Large intestine (tissue), 12 donors: ENCODE measurements around the gene PLEKHA8. TPM values are rescaled to one million over a fixed set of nuclear protein-coding genes. Genes with fewer than 3 reads are reported as not detected.

Experiments
- DNase-seq, 2 donors: peaks; one replicate each; pipeline versions ENCODE4 v3.0.0 to v3.0.0-alpha.2; 2013
- H3K27ac ChIP-seq: one replicate; pipeline ENCODE4 v1.5.1; 2013; ENCODE audit warnings: low read length
- H3K27me3 ChIP-seq: 2 replicates; pipeline ENCODE4 v1.6.1; 2013; ENCODE audit warnings: low read length; ENCODE audit not compliant: control insufficient read depth, insufficient read depth
- H3K36me3 ChIP-seq: 2 replicates; pipeline ENCODE4 v1.6.1; 2013; ENCODE audit warnings: low read length; ENCODE audit not compliant: control insufficient read depth, insufficient read depth
- H3K4me1 ChIP-seq: one replicate; pipeline ENCODE4 v1.6.1; 2013; ENCODE audit warnings: low read length; ENCODE audit not compliant: control insufficient read depth, insufficient read depth
- H3K4me3 ChIP-seq: one replicate; pipeline ENCODE4 v1.5.1; 2013; ENCODE audit warnings: low read length
- H3K9me3 ChIP-seq: one replicate; pipeline ENCODE4 v1.6.1; 2013; ENCODE audit warnings: mild to moderate bottlenecking, low read depth, low read length, moderate library complexity; ENCODE audit not compliant: control insufficient read depth
- WGBS: methylation state at CpG from one replicate; pipeline ENCODE4 v1.1.5; 2013; ENCODE audit warnings: low lambda C conversion rate; ENCODE audit not compliant: insufficient coverage; 5-methylcytosine and 5-hydroxymethylcytosine counted together
- long read RNA-seq, 11 donors: transcript quantifications; one replicate each; lab custom pipeline, GENCODE V29; 2026
- polyA plus RNA-seq: library from polyadenylated mRNA; unstranded; fragments of 120-200 nt; gene quantifications from one replicate; pipeline ENCODE4 v1.2.1, GENCODE V29; 2013

Gene PLEKHA8, protein sequence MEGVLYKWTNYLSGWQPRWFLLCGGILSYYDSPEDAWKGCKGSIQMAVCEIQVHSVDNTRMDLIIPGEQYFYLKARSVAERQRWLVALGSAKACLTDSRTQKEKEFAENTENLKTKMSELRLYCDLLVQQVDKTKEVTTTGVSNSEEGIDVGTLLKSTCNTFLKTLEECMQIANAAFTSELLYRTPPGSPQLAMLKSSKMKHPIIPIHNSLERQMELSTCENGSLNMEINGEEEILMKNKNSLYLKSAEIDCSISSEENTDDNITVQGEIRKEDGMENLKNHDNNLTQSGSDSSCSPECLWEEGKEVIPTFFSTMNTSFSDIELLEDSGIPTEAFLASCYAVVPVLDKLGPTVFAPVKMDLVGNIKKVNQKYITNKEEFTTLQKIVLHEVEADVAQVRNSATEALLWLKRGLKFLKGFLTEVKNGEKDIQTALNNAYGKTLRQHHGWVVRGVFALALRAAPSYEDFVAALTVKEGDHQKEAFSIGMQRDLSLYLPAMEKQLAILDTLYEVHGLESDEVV
- polyA plus RNA-seq, result 7.3 TPM
- long read RNA-seq, donor 1, result 0 reads
- long read RNA-seq, donor 2, result 0 reads
- long read RNA-seq, donor 3, full-length matches to known transcripts, result 2 of 2 reads
- long read RNA-seq, donor 3, partial matches to known transcripts, result 0 of 2 reads
- long read RNA-seq, donor 3, other reads (novel, unspliced or antisense), result 0 of 2 reads
- long read RNA-seq, donor 4, result 0 reads
- long read RNA-seq, donor 5, result 0 reads
- long read RNA-seq, donor 6, result 0 reads
- long read RNA-seq, donor 7, full-length matches to known transcripts, result 1 of 1 reads
- long read RNA-seq, donor 7, partial matches to known transcripts, result 0 of 1 reads
- long read RNA-seq, donor 7, other reads (novel, unspliced or antisense), result 0 of 1 reads
- long read RNA-seq, donor 8, full-length matches to known transcripts, result 1 of 1 reads
- long read RNA-seq, donor 8, partial matches to known transcripts, result 0 of 1 reads
- long read RNA-seq, donor 8, other reads (novel, unspliced or antisense), result 0 of 1 reads
- long read RNA-seq, donor 9, result 0 reads
- long read RNA-seq, donor 10, result 0 reads
- long read RNA-seq, donor 11, full-length matches to known transcripts, result 1 of 1 reads
- long read RNA-seq, donor 11, partial matches to known transcripts, result 0 of 1 reads
- long read RNA-seq, donor 11, other reads (novel, unspliced or antisense), result 0 of 1 reads

- H3K36me3 ChIP-seq, result no peaks in the 10 kb centered on the region
- H3K27ac ChIP-seq, result peak within 1 kb of the TSS; percentile 74
- no CpG with 5 or more reads among the region's 70 CpGs for WGBS
- no peaks in the 10 kb centered on the region for H3K27me3 ChIP-seq
- DNase-seq, result peak; percentile 83 to 94
- H3K4me1 ChIP-seq, result peaks cover 6% of the 10 kb centered on the region
- H3K9me3 ChIP-seq, result no peaks in the 10 kb centered on the region
- H3K4me3 ChIP-seq, result peak within 1 kb of the TSS; percentile 65
Observed at GRCh38 chr7:30028216-30028748, at the start of gene PLEKHA8. Gene PLEKHA8, plus strand, starts transcription at chr7:30028412. Its CDS starts 351 bp downstream, at chr7:30028763.

- no peak for DNase-seq
- no peaks in the 10 kb centered on the region for H3K9me3 ChIP-seq
- no peaks in the 10 kb centered on the region for H3K36me3 ChIP-seq
- H3K4me1 ChIP-seq, result no peaks in the 10 kb centered on the region
- H3K27me3 ChIP-seq, result no peaks in the 10 kb centered on the region
- H3K4me3 ChIP-seq, result no peak overlapping the region
- no peak overlapping the region for H3K27ac ChIP-seq
Observed at GRCh38 chr7:29980151-29980550, 48.1 kb upstream of the PLEKHA8 start.

- 100% methylated on average over 1 of the region's 2 CpGs for WGBS
- Histone ChIP-seq H3K27me3 (peaks cover 21% of the 10 kb centered on the region), H3K4me1 (peaks cover 4% of the 10 kb centered on the region), H3K36me3 (no peaks in the 10 kb centered on the region), H3K27ac (no peak overlapping the region), H3K9me3 (no peaks in the 10 kb centered on the region), H3K4me3 (no peak overlapping the region)
- no peak for DNase-seq
Observed at GRCh38 chr7:29987083-29987482, 41.1 kb upstream of the PLEKHA8 start.

- H3K4me3 ChIP-seq, result no peak overlapping the region
- peaks cover 4% of the 10 kb centered on the region for H3K4me1 ChIP-seq
- H3K27me3 ChIP-seq, result peaks cover 21% of the 10 kb centered on the region
- DNase-seq, result peak in 1 of 2 donors; percentile 24
- 64% methylated on average over 4 of the region's 8 CpGs for WGBS
- H3K36me3 ChIP-seq, result no peaks in the 10 kb centered on the region
- peak overlapping the region; percentile 52 for H3K27ac ChIP-seq
- no peaks in the 10 kb centered on the region for H3K9me3 ChIP-seq
Observed at GRCh38 chr7:29987811-29988317, 40.3 kb upstream of the PLEKHA8 start.

DNA sequence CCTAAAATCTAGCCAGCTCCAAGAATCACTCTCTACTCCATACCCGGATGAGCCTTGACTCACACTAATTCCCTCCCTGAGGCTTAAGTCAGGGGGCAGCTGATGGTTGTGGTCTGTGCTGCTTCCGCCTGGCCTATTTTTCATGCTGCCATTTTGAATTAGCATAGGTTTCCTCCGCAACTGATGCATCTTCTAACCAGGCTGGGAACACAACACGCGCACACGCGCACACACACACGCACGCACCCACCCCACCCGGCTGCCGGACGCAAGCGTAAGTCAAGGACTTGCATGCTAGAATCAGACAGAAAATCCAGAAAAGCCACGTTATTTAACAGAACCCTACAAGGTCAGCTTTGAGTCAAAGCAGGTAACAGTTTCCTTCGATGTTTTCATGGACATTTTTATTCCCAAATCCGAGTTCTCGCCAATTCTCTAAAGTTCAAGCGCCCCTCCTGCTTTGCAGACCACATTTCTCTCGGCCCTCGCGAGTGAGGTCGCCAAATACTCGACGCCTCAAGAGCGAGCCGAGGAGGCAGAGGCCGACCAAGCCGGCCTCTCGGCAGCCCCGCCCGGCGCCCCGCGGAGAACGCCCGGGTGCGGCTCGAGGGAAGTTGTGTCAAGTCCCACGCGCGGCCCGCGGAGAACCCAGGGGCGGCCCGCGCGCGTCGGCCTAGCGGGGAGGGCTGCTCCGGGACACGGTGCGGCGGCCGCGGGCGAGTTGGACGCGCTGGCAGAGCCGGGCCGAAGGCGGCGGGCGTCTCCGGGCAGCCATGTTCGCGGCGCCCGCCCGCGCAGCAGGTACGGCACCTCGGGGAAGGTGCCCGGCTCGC is 39.6 kb upstream of the PLEKHA8 start:
- WGBS, result no CpG with 5 or more reads among the region's 75 CpGs
- Histone ChIP-seq H3K4me3 (peak overlapping the region; percentile 68), H3K9me3 (peaks cover 5% of the 10 kb centered on the region), H3K27ac (peak overlapping the region; percentile 52), H3K4me1 (peaks cover 4% of the 10 kb centered on the region), H3K36me3 (no peaks in the 10 kb centered on the region), H3K27me3 (peaks cover 21% of the 10 kb centered on the region)
- peak; percentile 13 to 67 for DNase-seq

- no CpG with 5 or more reads among the region's 79 CpGs for WGBS
- peak within 1 kb of the TSS; percentile 68 for H3K4me3 ChIP-seq
- peaks cover 5% of the 10 kb centered on the region for H3K9me3 ChIP-seq
- DNase-seq, result peak; percentile 9 to 69
- no peaks in the 10 kb centered on the region for H3K36me3 ChIP-seq
- peaks cover 21% of the 10 kb centered on the region for H3K27me3 ChIP-seq
- H3K4me1 ChIP-seq, result peaks cover 4% of the 10 kb centered on the region
- H3K27ac ChIP-seq, result peak within 1 kb of the TSS; percentile 52
Observed at GRCh38 chr7:29989257-29989995, 38.8 kb upstream of the PLEKHA8 start, which contains the start of gene SCRN1. Gene SCRN1, minus strand, starts transcription at chr7:29989801. Its CDS starts 20,734 bp downstream, at chr7:29969067.

DNA sequence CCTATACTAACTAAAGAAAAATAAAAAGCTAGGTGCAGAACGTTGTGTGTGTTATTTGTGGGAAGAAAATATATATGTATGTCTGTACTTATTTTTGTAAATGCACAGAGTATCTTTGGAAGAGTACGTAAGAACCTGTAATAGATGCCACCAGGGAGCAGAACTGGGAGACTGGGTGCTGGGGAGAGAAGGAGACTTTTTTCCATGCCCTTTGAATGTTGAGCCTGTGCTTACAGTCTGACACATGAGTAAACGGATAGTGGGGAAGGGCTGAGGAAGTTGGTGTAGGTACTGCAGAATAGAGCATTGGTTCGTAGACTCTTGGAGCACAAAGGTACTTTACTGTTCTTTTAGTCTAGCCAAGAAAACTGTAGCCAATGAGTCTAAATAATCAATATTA is 37.3 kb upstream of the PLEKHA8 start:
- H3K27me3 ChIP-seq, result peaks cover 21% of the 10 kb centered on the region
- H3K27ac ChIP-seq, result no peak overlapping the region
- peaks cover 5% of the 10 kb centered on the region for H3K9me3 ChIP-seq
- H3K36me3 ChIP-seq, result no peaks in the 10 kb centered on the region
- WGBS, result 94% methylated on average over 2 of the region's 4 CpGs
- peaks cover 4% of the 10 kb centered on the region for H3K4me1 ChIP-seq
- H3K4me3 ChIP-seq, result no peak overlapping the region
- DNase-seq, result no peak

DNA sequence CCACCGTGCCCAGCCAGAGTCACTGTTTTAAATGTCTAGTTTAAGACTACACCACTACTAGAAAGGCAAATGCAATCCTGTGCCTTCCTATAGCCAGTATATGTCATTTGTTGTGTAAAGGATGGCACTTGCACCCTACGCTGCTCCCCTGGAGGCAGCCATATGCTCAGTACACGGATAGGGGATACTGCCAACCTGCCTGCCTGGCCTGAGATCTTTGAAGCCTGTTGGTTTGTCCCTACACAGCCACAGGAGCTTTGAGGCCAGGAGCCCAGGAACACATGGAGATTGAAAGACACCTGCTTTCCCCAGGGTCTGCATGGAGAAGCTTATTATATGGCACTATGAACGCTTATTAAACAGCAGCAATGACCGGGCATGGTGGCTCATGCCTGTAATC is 36.3 kb upstream of the PLEKHA8 start:
- no CpG with 5 or more reads among the region's 5 CpGs for WGBS
- Histone ChIP-seq H3K4me1 (peaks cover 4% of the 10 kb centered on the region), H3K9me3 (peaks cover 5% of the 10 kb centered on the region), H3K27ac (no peak overlapping the region), H3K36me3 (no peaks in the 10 kb centered on the region), H3K4me3 (no peak overlapping the region), H3K27me3 (peaks cover 21% of the 10 kb centered on the region)
- DNase-seq, result no peak

GRCh38 chr7:29993140-29993539 is 35.1 kb upstream of the PLEKHA8 start:
- peaks cover 4% of the 10 kb centered on the region for H3K4me1 ChIP-seq
- H3K36me3 ChIP-seq, result no peaks in the 10 kb centered on the region
- H3K27me3 ChIP-seq, result peaks cover 16% of the 10 kb centered on the region
- DNase-seq, result no peak
- no peak overlapping the region for H3K27ac ChIP-seq
- peaks cover 5% of the 10 kb centered on the region for H3K9me3 ChIP-seq
- no peak overlapping the region for H3K4me3 ChIP-seq
- 80% methylated on average over 3 of the region's 4 CpGs for WGBS
